HepG2 (cell line): Measurements from ENCODE around the gene YIF1A. TPM values are rescaled to one million over a fixed set of nuclear protein-coding genes. Genes with fewer than 3 reads are reported as not detected.

Source experiments
- ARNTL ChIP-seq: sonication (generic); formaldehyde crosslinking; IDR thresholded peaks from 2 replicates; pipeline ENCODE4 v1.4.0; 2020; ENCODE audit warnings: mild to moderate bottlenecking, missing genetic modification reagents
- KMT2A ChIP-seq: sonication (generic); formaldehyde crosslinking; IDR thresholded peaks from 2 replicates; pipeline ENCODE4 v1.4.0; 2020; ENCODE audit warnings: missing genetic modification reagents
- MIER2 ChIP-seq: IDR thresholded peaks from 2 replicates; pipeline ENCODE4 v1.6.1; 2016; ENCODE audit warnings: missing biosample characterization, missing genetic modification reagents
- MZF1 ChIP-seq: sonication (generic); formaldehyde crosslinking; IDR thresholded peaks from 2 replicates; pipeline ENCODE4 v1.8.1; 2023; ENCODE audit warnings: mild to moderate bottlenecking, missing genetic modification reagents, borderline replicate concordance
- NFATC3 ChIP-seq: sonication (generic); formaldehyde crosslinking; IDR thresholded peaks from 2 replicates; pipeline ENCODE4 v1.5.1; 2020; ENCODE audit warnings: mild to moderate bottlenecking, missing genetic modification reagents
- NFYB ChIP-seq: sonication (generic); formaldehyde crosslinking; IDR thresholded peaks from 2 replicates; pipeline ENCODE4 v1.4.0; 2020; ENCODE audit warnings: missing genetic modification reagents
- PHF20 ChIP-seq: sonication (generic); formaldehyde crosslinking; IDR thresholded peaks from 2 replicates; pipeline ENCODE4 v1.5.0; 2020; ENCODE audit warnings: mild to moderate bottlenecking, missing genetic modification reagents
- SIN3B ChIP-seq: fragments of 150-350 bp; IDR thresholded peaks from 2 replicates; pipeline ENCODE4 v1.6.1; 2014; ENCODE audit warnings: low read length
- ZBTB7A ChIP-seq: sonication (generic); formaldehyde crosslinking; IDR thresholded peaks from 2 replicates; pipeline ENCODE4 v1.8.0; 2022; ENCODE audit warnings: mild to moderate bottlenecking, missing genetic modification reagents
- ZNF263 ChIP-seq: sonication (generic); formaldehyde crosslinking; IDR thresholded peaks from 2 replicates; pipeline ENCODE4 v1.4.0; 2020; ENCODE audit warnings: missing genetic modification reagents
- ZNF484 ChIP-seq: sonication (generic); formaldehyde crosslinking; IDR thresholded peaks from 2 replicates; pipeline ENCODE4 v1.5.1; 2020; ENCODE audit warnings: mild to moderate bottlenecking, low read depth, missing genetic modification reagents, borderline replicate concordance
- ZNF589 ChIP-seq: sonication (generic); formaldehyde crosslinking; conservative IDR thresholded peaks from 2 replicates; pipeline ENCODE4 v1.8.0; 2022; ENCODE audit warnings: mild to moderate bottlenecking, moderate library complexity, missing genetic modification reagents
- polyA plus RNA-seq, 8 experiments: library from polyadenylated mRNA; depleted of rRNA in 3 of 8; stranded (reverse) in 7 of 8; unstranded in 1 of 8; fragments of >200 nt; fragmentation: Illumina TruSeq in 4 of 8; extraction: Trizol in 4 of 8; gene quantifications; 2 replicates each; pipeline versions ENCODE4 v1.2.1 to v1.2.3, GENCODE V29; 2011 to 2016; ENCODE audit warnings: low read depth in 4 of 8, missing spikeins in 1 of 8, mixed read lengths in 1 of 8; ENCODE audit not compliant: insufficient read depth in 1 of 8
- total RNA-seq, 5 experiments: library from RNA; depleted of rRNA; stranded (reverse); fragments of >200 nt; fragmentation: Illumina TruSeq; extraction: Trizol; gene quantifications; 2 replicates each; pipeline ENCODE4 v1.2.3, GENCODE V29; 2016; ENCODE audit warnings: low read depth in 1 of 5
- TF ChIP-seq, protein P1 (sequence below): sonication (generic); formaldehyde crosslinking; IDR thresholded peaks from 2 replicates; pipeline ENCODE4 v1.5.0; 2020; ENCODE audit warnings: mild to moderate bottlenecking, missing genetic modification reagents, moderate library complexity
- TF ChIP-seq, protein P2 (sequence below): sonication (generic); formaldehyde crosslinking; IDR thresholded peaks from 2 replicates; pipeline ENCODE4 v1.4.0; 2020; ENCODE audit warnings: mild to moderate bottlenecking, missing genetic modification reagents
- TF ChIP-seq, protein P3 (sequence below): sonication (generic); formaldehyde crosslinking; IDR thresholded peaks from 2 replicates; pipeline ENCODE4 v1.8.1; 2023; ENCODE audit warnings: missing genetic modification reagents, mild to moderate bottlenecking, borderline replicate concordance
- TF ChIP-seq, protein P4 (sequence below): sonication (generic); formaldehyde crosslinking; IDR thresholded peaks from 2 replicates; pipeline ENCODE4 v1.4.0; 2020; ENCODE audit warnings: missing genetic modification reagents
- TF ChIP-seq, protein P5 (sequence below): sonication (generic); formaldehyde crosslinking; IDR thresholded peaks from 2 replicates; pipeline ENCODE4 v1.9.0; 2022; ENCODE audit warnings: low read depth, missing genetic modification reagents

The YIF1A gene
- total and polyA plus RNA-seq, 2 of the 13 experiments (the other 11 are each of a cell fraction or from before 2014, with no cell fraction given) = 133 to 145 TPM

DNA sequence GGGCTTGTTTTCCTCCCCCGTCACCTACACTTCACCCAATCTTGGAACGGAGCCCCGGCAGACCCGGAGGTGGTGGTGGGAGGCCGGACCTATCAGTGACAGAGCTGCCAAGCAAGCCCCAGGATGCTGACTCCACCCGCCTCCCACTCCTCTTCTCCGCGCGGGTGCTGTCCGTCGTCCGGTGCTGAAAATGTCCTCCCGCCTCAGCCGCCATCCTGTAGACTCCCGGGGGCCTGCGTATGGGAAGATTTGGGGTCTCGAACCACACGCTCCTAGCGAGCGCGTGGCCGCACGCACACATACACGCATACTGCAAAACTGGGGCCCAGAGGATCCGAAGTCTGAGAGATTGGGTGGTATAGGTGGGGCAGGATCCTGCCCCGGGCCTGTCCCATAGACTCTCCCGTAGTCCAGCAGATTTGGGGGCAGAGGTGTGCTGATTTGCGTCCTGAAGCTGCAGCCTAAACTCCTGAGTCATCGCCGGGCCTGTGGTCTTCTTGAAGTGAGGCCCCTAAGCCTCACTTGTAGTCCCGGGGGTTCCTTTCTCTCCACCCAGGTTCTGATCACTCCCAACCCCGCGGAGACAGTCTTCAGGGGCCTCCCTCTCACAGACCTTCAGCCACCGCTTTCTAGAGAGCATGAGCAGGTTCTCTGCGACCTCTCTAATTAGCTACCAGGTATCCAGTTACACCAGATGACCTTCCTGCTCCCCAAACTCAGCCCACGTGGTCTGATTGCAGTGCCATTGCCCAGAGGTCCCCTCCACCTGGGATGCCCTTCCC is 796 bp upstream of the YIF1A start (continued):
- TF ChIP-seq, protein P1, sequence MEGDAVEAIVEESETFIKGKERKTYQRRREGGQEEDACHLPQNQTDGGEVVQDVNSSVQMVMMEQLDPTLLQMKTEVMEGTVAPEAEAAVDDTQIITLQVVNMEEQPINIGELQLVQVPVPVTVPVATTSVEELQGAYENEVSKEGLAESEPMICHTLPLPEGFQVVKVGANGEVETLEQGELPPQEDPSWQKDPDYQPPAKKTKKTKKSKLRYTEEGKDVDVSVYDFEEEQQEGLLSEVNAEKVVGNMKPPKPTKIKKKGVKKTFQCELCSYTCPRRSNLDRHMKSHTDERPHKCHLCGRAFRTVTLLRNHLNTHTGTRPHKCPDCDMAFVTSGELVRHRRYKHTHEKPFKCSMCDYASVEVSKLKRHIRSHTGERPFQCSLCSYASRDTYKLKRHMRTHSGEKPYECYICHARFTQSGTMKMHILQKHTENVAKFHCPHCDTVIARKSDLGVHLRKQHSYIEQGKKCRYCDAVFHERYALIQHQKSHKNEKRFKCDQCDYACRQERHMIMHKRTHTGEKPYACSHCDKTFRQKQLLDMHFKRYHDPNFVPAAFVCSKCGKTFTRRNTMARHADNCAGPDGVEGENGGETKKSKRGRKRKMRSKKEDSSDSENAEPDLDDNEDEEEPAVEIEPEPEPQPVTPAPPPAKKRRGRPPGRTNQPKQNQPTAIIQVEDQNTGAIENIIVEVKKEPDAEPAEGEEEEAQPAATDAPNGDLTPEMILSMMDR = no peak
- TF ChIP-seq NFATC3 (CRISPR knock-in tag) = 0 out of 2 replicates have a peak, but pooled peaks have one; percentile 58
- no peak for TF ChIP-seq KMT2A (CRISPR knock-in tag)
- peak; percentile 1; the same call in 1 of the 2 replicates for TF ChIP-seq PHF20 (CRISPR knock-in tag)
- TF ChIP-seq ZNF589 = peak; percentile 92
- no peak for TF ChIP-seq NFYB
- peak; percentile 98 for TF ChIP-seq MIER2
- TF ChIP-seq MZF1 (CRISPR knock-in tag) = 0 out of 2 replicates have a peak, but pooled peaks have one; percentile 76
- peak; percentile 31; the same call in 1 of the 2 replicates for TF ChIP-seq ARNTL (CRISPR knock-in tag)
- peak; percentile 78 for TF ChIP-seq ZNF263 (CRISPR knock-in tag)
- TF ChIP-seq, protein P2, sequence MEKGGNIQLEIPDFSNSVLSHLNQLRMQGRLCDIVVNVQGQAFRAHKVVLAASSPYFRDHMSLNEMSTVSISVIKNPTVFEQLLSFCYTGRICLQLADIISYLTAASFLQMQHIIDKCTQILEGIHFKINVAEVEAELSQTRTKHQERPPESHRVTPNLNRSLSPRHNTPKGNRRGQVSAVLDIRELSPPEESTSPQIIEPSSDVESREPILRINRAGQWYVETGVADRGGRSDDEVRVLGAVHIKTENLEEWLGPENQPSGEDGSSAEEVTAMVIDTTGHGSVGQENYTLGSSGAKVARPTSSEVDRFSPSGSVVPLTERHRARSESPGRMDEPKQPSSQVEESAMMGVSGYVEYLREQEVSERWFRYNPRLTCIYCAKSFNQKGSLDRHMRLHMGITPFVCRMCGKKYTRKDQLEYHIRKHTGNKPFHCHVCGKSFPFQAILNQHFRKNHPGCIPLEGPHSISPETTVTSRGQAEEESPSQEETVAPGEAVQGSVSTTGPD = 0 out of 2 replicates have a peak, but pooled peaks have one; percentile 23
- 0 out of 2 replicates have a peak, but pooled peaks have one; percentile 39 for TF ChIP-seq SIN3B
- peak; percentile 83; the same call in 1 of the 2 replicates for TF ChIP-seq ZNF484 (CRISPR knock-in tag)
- TF ChIP-seq, protein P3, sequence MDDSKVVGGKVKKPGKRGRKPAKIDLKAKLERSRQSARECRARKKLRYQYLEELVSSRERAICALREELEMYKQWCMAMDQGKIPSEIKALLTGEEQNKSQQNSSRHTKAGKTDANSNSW (CRISPR knock-in tag) = peak; percentile 61; the same call in 1 of the 2 replicates
- TF ChIP-seq, protein P4, sequence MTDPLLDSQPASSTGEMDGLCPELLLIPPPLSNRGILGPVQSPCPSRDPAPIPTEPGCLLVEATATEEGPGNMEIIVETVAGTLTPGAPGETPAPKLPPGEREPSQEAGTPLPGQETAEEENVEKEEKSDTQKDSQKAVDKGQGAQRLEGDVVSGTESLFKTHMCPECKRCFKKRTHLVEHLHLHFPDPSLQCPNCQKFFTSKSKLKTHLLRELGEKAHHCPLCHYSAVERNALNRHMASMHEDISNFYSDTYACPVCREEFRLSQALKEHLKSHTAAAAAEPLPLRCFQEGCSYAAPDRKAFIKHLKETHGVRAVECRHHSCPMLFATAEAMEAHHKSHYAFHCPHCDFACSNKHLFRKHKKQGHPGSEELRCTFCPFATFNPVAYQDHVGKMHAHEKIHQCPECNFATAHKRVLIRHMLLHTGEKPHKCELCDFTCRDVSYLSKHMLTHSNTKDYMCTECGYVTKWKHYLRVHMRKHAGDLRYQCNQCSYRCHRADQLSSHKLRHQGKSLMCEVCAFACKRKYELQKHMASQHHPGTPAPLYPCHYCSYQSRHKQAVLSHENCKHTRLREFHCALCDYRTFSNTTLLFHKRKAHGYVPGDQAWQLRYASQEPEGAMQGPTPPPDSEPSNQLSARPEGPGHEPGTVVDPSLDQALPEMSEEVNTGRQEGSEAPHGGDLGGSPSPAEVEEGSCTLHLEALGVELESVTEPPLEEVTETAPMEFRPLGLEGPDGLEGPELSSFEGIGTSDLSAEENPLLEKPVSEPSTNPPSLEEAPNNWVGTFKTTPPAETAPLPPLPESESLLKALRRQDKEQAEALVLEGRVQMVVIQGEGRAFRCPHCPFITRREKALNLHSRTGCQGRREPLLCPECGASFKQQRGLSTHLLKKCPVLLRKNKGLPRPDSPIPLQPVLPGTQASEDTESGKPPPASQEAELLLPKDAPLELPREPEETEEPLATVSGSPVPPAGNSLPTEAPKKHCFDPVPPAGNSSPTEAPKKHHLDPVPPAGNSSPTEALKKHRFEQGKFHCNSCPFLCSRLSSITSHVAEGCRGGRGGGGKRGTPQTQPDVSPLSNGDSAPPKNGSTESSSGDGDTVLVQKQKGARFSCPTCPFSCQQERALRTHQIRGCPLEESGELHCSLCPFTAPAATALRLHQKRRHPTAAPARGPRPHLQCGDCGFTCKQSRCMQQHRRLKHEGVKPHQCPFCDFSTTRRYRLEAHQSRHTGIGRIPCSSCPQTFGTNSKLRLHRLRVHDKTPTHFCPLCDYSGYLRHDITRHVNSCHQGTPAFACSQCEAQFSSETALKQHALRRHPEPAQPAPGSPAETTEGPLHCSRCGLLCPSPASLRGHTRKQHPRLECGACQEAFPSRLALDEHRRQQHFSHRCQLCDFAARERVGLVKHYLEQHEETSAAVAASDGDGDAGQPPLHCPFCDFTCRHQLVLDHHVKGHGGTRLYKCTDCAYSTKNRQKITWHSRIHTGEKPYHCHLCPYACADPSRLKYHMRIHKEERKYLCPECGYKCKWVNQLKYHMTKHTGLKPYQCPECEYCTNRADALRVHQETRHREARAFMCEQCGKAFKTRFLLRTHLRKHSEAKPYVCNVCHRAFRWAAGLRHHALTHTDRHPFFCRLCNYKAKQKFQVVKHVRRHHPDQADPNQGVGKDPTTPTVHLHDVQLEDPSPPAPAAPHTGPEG = peak; percentile 77; the same call in 1 of the 2 replicates
- TF ChIP-seq, protein P5, sequence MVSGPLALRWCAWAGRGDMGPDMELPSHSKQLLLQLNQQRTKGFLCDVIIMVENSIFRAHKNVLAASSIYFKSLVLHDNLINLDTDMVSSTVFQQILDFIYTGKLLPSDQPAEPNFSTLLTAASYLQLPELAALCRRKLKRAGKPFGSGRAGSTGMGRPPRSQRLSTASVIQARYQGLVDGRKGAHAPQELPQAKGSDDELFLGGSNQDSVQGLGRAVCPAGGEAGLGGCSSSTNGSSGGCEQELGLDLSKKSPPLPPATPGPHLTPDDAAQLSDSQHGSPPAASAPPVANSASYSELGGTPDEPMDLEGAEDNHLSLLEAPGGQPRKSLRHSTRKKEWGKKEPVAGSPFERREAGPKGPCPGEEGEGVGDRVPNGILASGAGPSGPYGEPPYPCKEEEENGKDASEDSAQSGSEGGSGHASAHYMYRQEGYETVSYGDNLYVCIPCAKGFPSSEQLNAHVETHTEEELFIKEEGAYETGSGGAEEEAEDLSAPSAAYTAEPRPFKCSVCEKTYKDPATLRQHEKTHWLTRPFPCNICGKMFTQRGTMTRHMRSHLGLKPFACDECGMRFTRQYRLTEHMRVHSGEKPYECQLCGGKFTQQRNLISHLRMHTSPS (CRISPR knock-in tag) = no peak
- TF ChIP-seq ZBTB7A = peak; percentile 67; the same call in 1 of the 2 replicates
